Spleen (tissue), 7 donors: ENCODE measurements around the gene VAV1.

Experiments
- CTCF ChIP-seq, 11 experiments: fragments of 200-600 bp in 7 of 11; fragments of 450-650 bp in 4 of 11; sonication (generic) in 4 of 11; IDR thresholded peaks in 8 of 11; conservative IDR thresholded peaks in 3 of 11; 1 replicate in 7 of 11; 2 replicates in 4 of 11; pipeline versions ENCODE4 v1.4.0 to v1.8.0; 2016 to 2021; ENCODE audit warnings: antibody characterized with exemption in 11 of 11, inconsistent platforms in 4 of 11, mild to moderate bottlenecking in 1 of 11
- POLR2A ChIP-seq, 3 donors: fragments of 450-650 bp; IDR thresholded peaks; one replicate each; pipeline ENCODE4 v1.5.1; 2017; ENCODE audit warnings: antibody characterized with exemption in 3 of 3, mild to moderate bottlenecking in 1 of 3
- POLR2AphosphoS5 ChIP-seq, 3 donors: sonication (generic); formaldehyde crosslinking; IDR thresholded peaks; one replicate each; pipeline ENCODE4 v1.5.1; 2017; ENCODE audit warnings: antibody characterized with exemption in 3 of 3
- donor health status: DM: no; HTN: no; CAD: no; lungs with moderate emphysema.
- donor health status: DM: no; HTN: no; CAD: no.
- donor health status: DM: no; HTN: no; CAD: no.

- no peak for TF ChIP-seq POLR2A (IDR thresholded peaks at IDR 0.05)
- no peak for TF ChIP-seq CTCF (IDR thresholded peaks at IDR 0.05 in 8 of 11, conservative IDR thresholded peaks at IDR 0.05 in 3 of 11)
- TF ChIP-seq POLR2AphosphoS5 (IDR thresholded peaks at IDR 0.05), result peak in 2 of 3 donors; percentile 37 to 39
These were observed 38.3 kb upstream of the VAV1 start for GRCh38 chr19:6734096-6734696.
